Neural cell (in vitro differentiated cells): ENCODE data around the gene TNKS1BP1. TPM values are rescaled to one million over a fixed set of nuclear protein-coding genes. Genes with fewer than 3 reads are reported as not detected.
"Not testable (repeated sequence)": the region's sequence is repeated elsewhere in the genome, so short reads cannot be mapped to it uniquely, and the experiment has no call there.

ENCODE experiments used
- H2AFZ ChIP-seq: fragments of 200-600, 300-800 bp; sonication (generic), shearing (Covaris generic); 2 replicates; pipeline ENCODE4 v1.6.0; 2014; ENCODE audit warnings: low read depth, mild to moderate bottlenecking, antibody characterized with exemption, low read length, moderate library complexity
- H3F3A ChIP-seq: fragments of 200-600 bp; shearing (Covaris generic); 2 replicates; pipeline ENCODE4 v1.6.1; 2016; ENCODE audit warnings: mild to moderate bottlenecking, moderate library complexity, mixed read lengths, antibody characterized with exemption, low read length; ENCODE audit not compliant: insufficient read depth, poor library complexity, severe bottlenecking
- H3K27ac ChIP-seq: fragments of 200-600, 300-800 bp; sonication (generic), shearing (Covaris generic); 2 replicates; pipeline ENCODE4 v1.5.1; 2014; ENCODE audit warnings: mild to moderate bottlenecking, low read length, moderate library complexity
- H3K27me3 ChIP-seq: fragments of 300-800, 200-600 bp; sonication (generic), shearing (Covaris generic); 2 replicates; pipeline ENCODE4 v1.6.0; 2014; ENCODE audit warnings: mild to moderate bottlenecking, low read depth, low read length, moderate library complexity; ENCODE audit not compliant: insufficient read depth
- H3K36me3 ChIP-seq: fragments of 300-800, 200-600 bp; sonication (generic), shearing (Covaris generic); 2 replicates; pipeline ENCODE4 v1.5.1; 2014; ENCODE audit warnings: mild to moderate bottlenecking, antibody characterized with exemption, low read length, moderate library complexity; ENCODE audit not compliant: insufficient read depth
- H3K4me2 ChIP-seq: fragments of 300-800, 200-600 bp; sonication (generic), shearing (Covaris generic); 2 replicates; pipeline ENCODE4 v1.6.0; 2014; ENCODE audit warnings: mild to moderate bottlenecking, low read length
- H3K4me3 ChIP-seq: fragments of 300-800, 200-600 bp; sonication (generic), shearing (Covaris generic); 2 replicates; pipeline ENCODE4 v1.5.1; 2014; ENCODE audit warnings: mild to moderate bottlenecking, low read length, moderate library complexity
- H3K79me2 ChIP-seq: fragments of 200-600 bp; shearing (Covaris generic); replicated peaks from 2 replicates; pipeline ENCODE4 v1.6.0; 2014; ENCODE audit warnings: mild to moderate bottlenecking, low read length, moderate library complexity; ENCODE audit not compliant: insufficient read depth
- H3K9ac ChIP-seq: fragments of 300-800, 200-600 bp; sonication (generic), shearing (Covaris generic); 2 replicates; pipeline ENCODE4 v1.6.1; 2016; ENCODE audit warnings: mild to moderate bottlenecking, low read length, mixed read lengths
- H3K9me2 ChIP-seq: fragments of 200-600 bp; shearing (Covaris generic); 2 replicates; pipeline ENCODE4 v1.6.1; 2016; ENCODE audit warnings: mild to moderate bottlenecking, low read length, mixed read lengths; ENCODE audit not compliant: insufficient read depth
- H3K9me3 ChIP-seq: fragments of 200-600, 300-800 bp; sonication (generic), shearing (Covaris generic); 2 replicates; pipeline ENCODE4 v1.6.1; 2016; ENCODE audit warnings: mild to moderate bottlenecking, mixed run types, low read length, moderate library complexity, mixed read lengths
- H4K20me1 ChIP-seq: fragments of 200-600 bp; shearing (Covaris generic); 2 replicates; pipeline ENCODE4 v1.6.1; 2016; ENCODE audit warnings: mild to moderate bottlenecking, mixed run types; ENCODE audit not compliant: insufficient read depth
- CTCF ChIP-seq: fragments of 450-650 bp; IDR thresholded peaks from 2 replicates; pipeline ENCODE4 v1.5.1; 2014; ENCODE audit warnings: antibody characterized with exemption, mild to moderate bottlenecking, moderate library complexity; ENCODE audit not compliant: poor library complexity, severe bottlenecking
- EP300 ChIP-seq: fragments of 450-650 bp; conservative IDR thresholded peaks from 2 replicates; pipeline ENCODE4 v1.6.1; 2014; ENCODE audit warnings: antibody characterized with exemption, mild to moderate bottlenecking, moderate library complexity; ENCODE audit not compliant: poor library complexity, severe bottlenecking
- EZH2 ChIP-seq: fragments of 200-600, 300-800 bp; shearing (Covaris generic), sonication (generic); IDR thresholded peaks from 2 replicates; pipeline ENCODE4 v1.6.1; 2014; ENCODE audit warnings: antibody characterized with exemption, low read length, borderline replicate concordance, mild to moderate bottlenecking; ENCODE audit not compliant: insufficient read depth, poor library complexity, severe bottlenecking
- MXI1 ChIP-seq: fragments of 450-650 bp; conservative IDR thresholded peaks from 2 replicates; pipeline ENCODE4 v1.6.1; 2014; ENCODE audit warnings: antibody characterized with exemption, mild to moderate bottlenecking; ENCODE audit not compliant: poor library complexity, severe bottlenecking
- POLR2AphosphoS5 ChIP-seq: IDR thresholded peaks from 2 replicates; pipeline ENCODE4 v1.6.1; 2012
- RAD21 ChIP-seq: fragments of 450-650 bp; conservative IDR thresholded peaks from 2 replicates; pipeline ENCODE4 v1.6.1; 2014; ENCODE audit warnings: antibody characterized with exemption, mild to moderate bottlenecking, moderate library complexity
- SMC3 ChIP-seq: fragments of 450-650 bp; conservative IDR thresholded peaks from 2 replicates; pipeline ENCODE4 v1.6.1; 2014; ENCODE audit warnings: antibody characterized with exemption, mild to moderate bottlenecking, moderate library complexity; ENCODE audit not compliant: poor library complexity
- TAF1 ChIP-seq: IDR thresholded peaks from 2 replicates; pipeline ENCODE4 v1.6.1; 2012; ENCODE audit warnings: low read depth
- polyA plus RNA-seq: library from polyadenylated mRNA; depleted of rRNA; stranded (reverse); fragments of >200 nt; gene quantifications from 2 replicates; pipeline ENCODE4 v1.2.3, GENCODE V29; 2014
- TF ChIP-seq, protein P1 (sequence below): IDR thresholded peaks from 2 replicates; pipeline ENCODE4 v1.6.1; 2012; ENCODE audit warnings: borderline replicate concordance

The TNKS1BP1 gene
- polyA plus RNA-seq, 1 donor from 2014 or later: 8.9 TPM

DNA sequence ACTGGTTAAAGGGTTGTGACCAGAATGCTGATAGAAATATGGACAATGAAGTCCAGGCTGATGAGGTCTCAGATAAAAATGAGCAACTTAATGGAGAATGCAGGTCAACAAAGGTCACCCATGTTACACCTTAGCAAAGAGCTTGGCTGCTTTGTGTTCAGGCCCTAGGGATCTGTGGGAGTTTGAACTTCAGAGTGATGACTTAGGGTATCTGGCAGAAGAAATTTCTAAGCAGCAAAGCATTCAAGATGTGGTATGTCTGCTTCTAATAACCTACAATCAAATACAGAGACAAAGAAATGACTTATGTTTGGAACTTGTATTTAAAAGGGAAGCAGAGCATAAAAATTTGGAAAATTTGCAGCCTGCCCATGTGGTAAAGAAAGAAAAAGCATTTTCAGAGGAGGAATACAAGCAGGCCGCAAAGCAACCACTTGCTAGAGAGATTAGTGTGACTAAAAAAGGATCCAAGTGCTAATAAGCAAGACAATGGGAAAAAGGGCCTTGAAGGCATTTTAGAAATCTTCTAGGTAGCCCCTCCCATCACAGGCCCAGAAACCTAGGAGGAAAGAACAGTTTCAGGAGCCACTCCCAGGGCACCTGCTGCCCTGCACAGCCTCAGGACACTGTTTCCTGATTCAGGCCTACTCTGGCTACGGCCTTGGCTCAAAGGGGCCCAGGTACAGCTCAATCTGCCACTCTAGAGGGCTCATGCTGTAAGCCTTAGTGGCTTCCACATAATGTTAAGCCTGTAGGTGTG is 41.3 kb downstream of the TNKS1BP1 start:
- Histone ChIP-seq H3K9ac (no peak overlapping the region), H3K4me2 (no peak overlapping the region), H3K27ac (no peak overlapping the region), H2AFZ (no peak overlapping the region), H3K9me2 (no peaks in the 10 kb centered on the region), H4K20me1 (no peaks in the 10 kb centered on the region), H3K9me3 (no peaks in the 10 kb centered on the region), H3K79me2 (no peaks in the 10 kb centered on the region), H3F3A (no peaks in the 10 kb centered on the region), H3K27me3 (no peaks in the 10 kb centered on the region), H3K4me3 (no peak overlapping the region), H3K36me3 (no peaks in the 10 kb centered on the region)
- TF ChIP-seq TAF1 (no peak), SMC3 (no peak), POLR2AphosphoS5 (no peak), EP300 (no peak), CTCF (no peak), RAD21 (no peak), EZH2 (no peak), MXI1 (no peak)
- TF ChIP-seq, protein P1, sequence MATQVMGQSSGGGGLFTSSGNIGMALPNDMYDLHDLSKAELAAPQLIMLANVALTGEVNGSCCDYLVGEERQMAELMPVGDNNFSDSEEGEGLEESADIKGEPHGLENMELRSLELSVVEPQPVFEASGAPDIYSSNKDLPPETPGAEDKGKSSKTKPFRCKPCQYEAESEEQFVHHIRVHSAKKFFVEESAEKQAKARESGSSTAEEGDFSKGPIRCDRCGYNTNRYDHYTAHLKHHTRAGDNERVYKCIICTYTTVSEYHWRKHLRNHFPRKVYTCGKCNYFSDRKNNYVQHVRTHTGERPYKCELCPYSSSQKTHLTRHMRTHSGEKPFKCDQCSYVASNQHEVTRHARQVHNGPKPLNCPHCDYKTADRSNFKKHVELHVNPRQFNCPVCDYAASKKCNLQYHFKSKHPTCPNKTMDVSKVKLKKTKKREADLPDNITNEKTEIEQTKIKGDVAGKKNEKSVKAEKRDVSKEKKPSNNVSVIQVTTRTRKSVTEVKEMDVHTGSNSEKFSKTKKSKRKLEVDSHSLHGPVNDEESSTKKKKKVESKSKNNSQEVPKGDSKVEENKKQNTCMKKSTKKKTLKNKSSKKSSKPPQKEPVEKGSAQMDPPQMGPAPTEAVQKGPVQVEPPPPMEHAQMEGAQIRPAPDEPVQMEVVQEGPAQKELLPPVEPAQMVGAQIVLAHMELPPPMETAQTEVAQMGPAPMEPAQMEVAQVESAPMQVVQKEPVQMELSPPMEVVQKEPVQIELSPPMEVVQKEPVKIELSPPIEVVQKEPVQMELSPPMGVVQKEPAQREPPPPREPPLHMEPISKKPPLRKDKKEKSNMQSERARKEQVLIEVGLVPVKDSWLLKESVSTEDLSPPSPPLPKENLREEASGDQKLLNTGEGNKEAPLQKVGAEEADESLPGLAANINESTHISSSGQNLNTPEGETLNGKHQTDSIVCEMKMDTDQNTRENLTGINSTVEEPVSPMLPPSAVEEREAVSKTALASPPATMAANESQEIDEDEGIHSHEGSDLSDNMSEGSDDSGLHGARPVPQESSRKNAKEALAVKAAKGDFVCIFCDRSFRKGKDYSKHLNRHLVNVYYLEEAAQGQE: no peak

DNA sequence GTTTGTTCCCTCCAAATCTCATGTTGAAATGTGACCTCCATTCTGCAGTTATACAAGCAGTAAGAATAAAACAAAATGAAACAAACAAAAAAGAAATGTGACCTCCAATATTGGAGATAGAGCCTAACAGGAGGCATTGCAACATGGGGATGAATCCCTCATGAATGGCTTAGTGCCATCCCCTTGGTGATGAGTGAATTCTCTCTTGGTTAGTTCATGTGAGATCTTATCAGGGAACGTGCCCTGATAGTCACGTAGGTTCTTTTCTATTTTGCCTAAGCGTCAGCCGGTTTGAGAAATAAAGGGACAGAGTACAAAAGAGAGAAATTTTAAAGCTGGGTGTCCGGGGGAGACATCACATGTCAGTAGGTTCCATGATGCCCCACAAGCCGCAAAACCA is 43.2 kb downstream of the TNKS1BP1 start:
- H3K27me3 ChIP-seq, H3K9me3 ChIP-seq: not testable (repeated sequence)

GRCh38 chr11:57279116-57279515 is 45.6 kb downstream of the TNKS1BP1 start:
- Histone ChIP-seq H2AFZ (no peak overlapping the region), H4K20me1 (no peaks in the 10 kb centered on the region), H3K9ac (no peak overlapping the region), H3K9me2 (no peaks in the 10 kb centered on the region), H3K36me3 (no peaks in the 10 kb centered on the region), H3K9me3 (no peaks in the 10 kb centered on the region), H3K27me3 (no peaks in the 10 kb centered on the region), H3K27ac (no peak overlapping the region), H3K4me2 (no peak overlapping the region), H3K4me3 (no peak overlapping the region), H3K79me2 (no peaks in the 10 kb centered on the region), H3F3A (no peaks in the 10 kb centered on the region)
- no peak for TF ChIP-seq POLR2AphosphoS5
- TF ChIP-seq, protein P1: no peak
- TF ChIP-seq SMC3: no peak
- TF ChIP-seq MXI1: no peak
- TF ChIP-seq TAF1: no peak
- TF ChIP-seq EP300: no peak

More for the DNA sequence above, 43.2 kb downstream of the TNKS1BP1 start:
- not testable (repeated sequence) for H2AFZ ChIP-seq, H3K27ac ChIP-seq, H4K20me1 ChIP-seq, H3K36me3 ChIP-seq, H3K4me3 ChIP-seq, H3K4me2 ChIP-seq, H3K9ac ChIP-seq, H3K9me2 ChIP-seq, H3K79me2 ChIP-seq, H3F3A ChIP-seq
